DOHH2 (cell line): ENCODE results near the gene SNAI1.

Source experiments
- H3F3A ChIP-seq: fragments of 200-600 bp; sonication (generic), shearing (Covaris generic); 2 replicates; pipeline ENCODE4 v1.6.0; 2016; ENCODE audit warnings: antibody characterized with exemption, mild to moderate bottlenecking; ENCODE audit not compliant: control insufficient read depth, insufficient read depth
- H3K27ac ChIP-seq: fragments of 200-600 bp; sonication (generic); 2 replicates; pipeline ENCODE4 v1.5.1; 2014; ENCODE audit warnings: low read depth, mild to moderate bottlenecking, low read length, moderate library complexity
- H3K27me3 ChIP-seq: fragments of 200-600 bp; sonication (generic); 2 replicates; pipeline ENCODE4 v1.6.1; 2014; ENCODE audit warnings: mild to moderate bottlenecking, low read length, mixed read lengths; ENCODE audit not compliant: control insufficient read depth
- H3K36me3 ChIP-seq: fragments of 200-600 bp; sonication (generic); 2 replicates; pipeline ENCODE4 v1.6.1; 2014; ENCODE audit warnings: mild to moderate bottlenecking, low read length, moderate library complexity, mixed read lengths; ENCODE audit not compliant: control insufficient read depth
- H3K4me1 ChIP-seq: fragments of 200-600 bp; sonication (generic); 2 replicates; pipeline ENCODE4 v1.6.1; 2014; ENCODE audit warnings: mild to moderate bottlenecking, low read length, mixed read lengths; ENCODE audit not compliant: control insufficient read depth
- H3K4me2 ChIP-seq: fragments of 200-600 bp; sonication (generic); 2 replicates; pipeline ENCODE4 v1.6.0; 2014; ENCODE audit warnings: mild to moderate bottlenecking, low read length, moderate library complexity
- H3K4me3 ChIP-seq: fragments of 200-600 bp; sonication (generic); 2 replicates; pipeline ENCODE4 v1.5.1; 2014; ENCODE audit warnings: mild to moderate bottlenecking, low read length, mixed read lengths
- H3K79me2 ChIP-seq: fragments of 200-600 bp; sonication (generic); 2 replicates; pipeline ENCODE4 v1.6.1; 2014; ENCODE audit warnings: mild to moderate bottlenecking, low read length, mixed read lengths; ENCODE audit not compliant: control insufficient read depth
- H3K9me2 ChIP-seq: fragments of 200-600 bp; sonication (generic); replicated peaks from 2 replicates; pipeline ENCODE4 v1.6.1; 2014; ENCODE audit warnings: mild to moderate bottlenecking, low read length, mixed read lengths; ENCODE audit not compliant: control insufficient read depth
- H3K9me3 ChIP-seq: fragments of 200-600 bp; sonication (generic); 2 replicates; pipeline ENCODE4 v1.6.1; 2014; ENCODE audit warnings: antibody characterized with exemption, low read length, mixed read lengths; ENCODE audit not compliant: control insufficient read depth, insufficient read depth
- H4K20me1 ChIP-seq: fragments of 200-600 bp; sonication (generic); 2 replicates; pipeline ENCODE4 v1.6.0; 2014; ENCODE audit warnings: low read depth, mild to moderate bottlenecking, antibody characterized with exemption, low read length, moderate library complexity; ENCODE audit not compliant: control insufficient read depth, insufficient read depth
- EZH2phosphoT487 ChIP-seq: fragments of 200-600 bp; sonication (generic); IDR thresholded peaks from 2 replicates; pipeline ENCODE4 v1.6.1; 2017; ENCODE audit warnings: borderline replicate concordance, mild to moderate bottlenecking, antibody characterized with exemption, low read length, moderate library complexity, mixed read lengths
- TF ChIP-seq, protein P1 (sequence below): fragments of 200-600 bp; sonication (generic); IDR thresholded peaks from one replicate; pipeline ENCODE4 v1.5.1; 2014; ENCODE audit warnings: antibody characterized with exemption, mild to moderate bottlenecking, low read depth, low read length; ENCODE audit not compliant: poor library complexity, severe bottlenecking

The SNAI1 gene

DNA sequence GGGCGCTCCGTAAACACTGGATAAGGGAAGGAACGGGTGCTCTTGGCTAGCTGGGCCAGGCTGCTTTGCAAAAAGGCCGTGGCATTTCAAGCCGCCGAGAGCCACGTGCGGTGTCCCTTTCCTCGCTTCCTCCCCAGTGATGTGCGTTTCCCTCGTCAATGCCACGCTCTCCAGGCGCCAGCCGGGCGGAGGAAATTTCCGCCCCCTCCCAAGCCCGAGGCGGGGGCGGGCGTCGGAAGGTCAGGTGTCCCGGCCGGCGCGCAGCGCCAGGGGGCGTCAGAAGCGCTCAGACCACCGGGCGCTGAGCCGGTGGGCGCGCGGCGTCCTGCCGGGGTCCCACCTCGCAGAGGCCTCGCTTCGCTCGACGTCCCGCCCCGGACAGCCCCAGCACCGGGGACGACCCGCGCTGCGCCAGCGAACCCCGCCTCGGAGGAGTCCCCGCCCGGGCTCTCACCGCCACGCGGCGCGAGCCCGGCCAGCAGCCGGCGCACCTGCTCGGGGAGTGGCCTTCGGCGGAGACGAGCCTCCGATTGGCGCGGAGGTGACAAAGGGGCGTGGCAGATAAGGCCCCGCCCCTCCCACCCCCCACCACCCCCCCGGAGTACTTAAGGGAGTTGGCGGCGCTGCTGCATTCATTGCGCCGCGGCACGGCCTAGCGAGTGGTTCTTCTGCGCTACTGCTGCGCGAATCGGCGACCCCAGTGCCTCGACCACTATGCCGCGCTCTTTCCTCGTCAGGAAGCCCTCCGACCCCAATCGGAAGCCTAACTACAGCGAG lies at the start of gene SNAI1:
SNAI1 (plus strand) TSS at position 635 of the 777 bp plus-strand sequence; CDS start at position 715, 80 bp downstream.
- Histone ChIP-seq H3K9me3 (no peaks in the 10 kb centered on the region), H3K36me3 (no peaks in the 10 kb centered on the region), H3K27me3 (peaks cover 19% of the 10 kb centered on the region), H3K4me3 (peak within 1 kb of the TSS; percentile 66), H3K4me2 (peak within 1 kb of the TSS; percentile 85), H3K27ac (no peak within 1 kb of the TSS), H3F3A (peaks cover 3% of the 10 kb centered on the region), H4K20me1 (peaks cover 6% of the 10 kb centered on the region; the same call in 1 of the 2 replicates), H3K4me1 (peaks cover 31% of the 10 kb centered on the region), H3K9me2 (no peaks in the 10 kb centered on the region), H3K79me2 (no peaks in the 10 kb centered on the region)
- TF ChIP-seq, protein P1, sequence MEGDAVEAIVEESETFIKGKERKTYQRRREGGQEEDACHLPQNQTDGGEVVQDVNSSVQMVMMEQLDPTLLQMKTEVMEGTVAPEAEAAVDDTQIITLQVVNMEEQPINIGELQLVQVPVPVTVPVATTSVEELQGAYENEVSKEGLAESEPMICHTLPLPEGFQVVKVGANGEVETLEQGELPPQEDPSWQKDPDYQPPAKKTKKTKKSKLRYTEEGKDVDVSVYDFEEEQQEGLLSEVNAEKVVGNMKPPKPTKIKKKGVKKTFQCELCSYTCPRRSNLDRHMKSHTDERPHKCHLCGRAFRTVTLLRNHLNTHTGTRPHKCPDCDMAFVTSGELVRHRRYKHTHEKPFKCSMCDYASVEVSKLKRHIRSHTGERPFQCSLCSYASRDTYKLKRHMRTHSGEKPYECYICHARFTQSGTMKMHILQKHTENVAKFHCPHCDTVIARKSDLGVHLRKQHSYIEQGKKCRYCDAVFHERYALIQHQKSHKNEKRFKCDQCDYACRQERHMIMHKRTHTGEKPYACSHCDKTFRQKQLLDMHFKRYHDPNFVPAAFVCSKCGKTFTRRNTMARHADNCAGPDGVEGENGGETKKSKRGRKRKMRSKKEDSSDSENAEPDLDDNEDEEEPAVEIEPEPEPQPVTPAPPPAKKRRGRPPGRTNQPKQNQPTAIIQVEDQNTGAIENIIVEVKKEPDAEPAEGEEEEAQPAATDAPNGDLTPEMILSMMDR = peak; percentile 75
- no peak for TF ChIP-seq EZH2phosphoT487

DNA sequence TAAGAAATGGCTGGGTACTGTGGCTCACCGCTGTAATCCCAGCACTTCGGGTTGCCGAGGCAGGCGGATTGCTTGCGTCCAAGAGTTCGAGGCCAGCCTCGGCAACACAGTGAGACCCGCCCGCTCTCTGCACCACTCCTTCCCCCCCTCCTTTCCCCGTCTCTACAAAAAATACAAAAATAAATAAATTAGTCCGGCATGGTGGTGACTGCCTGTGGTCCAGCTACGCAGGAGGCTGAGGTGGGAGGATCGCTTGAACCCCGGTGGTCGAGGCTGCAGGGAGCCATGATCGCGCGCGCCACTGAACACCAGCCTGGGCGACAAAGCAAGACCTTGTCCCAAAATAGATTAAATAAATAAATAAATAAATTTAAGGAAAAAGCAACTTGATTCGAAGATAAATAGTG lies 47.0 kb upstream of the SNAI1 start:
- no peaks in the 10 kb centered on the region for H3K9me2 ChIP-seq
- H3K9me3 ChIP-seq = no peaks in the 10 kb centered on the region
- H3K27ac ChIP-seq = peak overlapping the region; percentile 47
- H3F3A ChIP-seq = peaks cover 14% of the 10 kb centered on the region
- no peaks in the 10 kb centered on the region for H3K27me3 ChIP-seq
- H3K4me2 ChIP-seq = peak overlapping the region; percentile 65
- H3K4me3 ChIP-seq = peak overlapping the region; percentile 89
- no peak for TF ChIP-seq EZH2phosphoT487
- TF ChIP-seq, protein P1 = no peak
- peaks cover 22% of the 10 kb centered on the region for H3K36me3 ChIP-seq
- H4K20me1 ChIP-seq = peaks cover 7% of the 10 kb centered on the region; the same call in 1 of the 2 replicates
- peaks cover 36% of the 10 kb centered on the region for H3K4me1 ChIP-seq
- peaks cover 45% of the 10 kb centered on the region for H3K79me2 ChIP-seq

DNA sequence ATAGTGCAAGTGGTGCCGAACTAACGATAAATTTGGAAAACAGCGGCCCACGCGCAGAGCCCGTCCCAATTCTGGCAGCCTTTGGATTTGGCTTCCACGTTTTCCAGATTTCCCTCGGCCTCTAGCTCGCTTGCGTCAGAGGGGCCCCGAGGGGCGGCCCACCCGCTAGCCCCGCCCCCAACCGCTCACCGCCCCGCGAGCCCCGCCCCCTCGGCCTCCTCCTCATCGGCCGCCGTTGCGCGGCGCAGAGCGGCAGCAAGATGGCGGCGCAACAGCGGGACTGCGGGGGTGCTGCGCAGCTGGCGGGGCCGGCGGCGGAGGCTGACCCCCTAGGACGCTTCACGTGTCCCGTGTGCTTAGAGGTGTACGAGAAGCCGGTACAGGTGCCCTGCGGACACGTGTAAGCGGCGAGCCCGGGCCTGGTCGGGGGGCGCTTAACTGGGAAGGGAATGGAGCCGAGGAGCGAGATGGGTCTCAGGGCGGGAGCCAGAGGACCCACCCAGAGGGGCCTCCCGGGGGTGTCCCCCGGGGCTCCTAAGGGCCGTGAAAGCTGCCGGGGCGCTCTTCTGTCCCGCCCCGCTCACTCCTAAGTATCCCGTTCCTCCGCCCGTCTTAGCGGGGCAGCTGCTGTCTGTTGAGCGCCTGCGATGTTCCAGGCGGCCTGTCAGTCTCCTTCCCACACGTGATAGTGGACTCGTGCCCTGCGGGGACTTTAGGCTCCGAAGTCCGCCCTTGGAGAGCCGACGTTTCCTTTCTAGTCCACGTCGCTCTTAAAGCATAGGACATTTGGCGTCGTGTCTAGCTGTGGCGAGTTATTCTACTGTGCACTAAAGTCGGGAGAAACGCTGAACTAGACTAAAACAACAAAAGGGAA lies 46.4 kb upstream of the SNAI1 start, which contains the start of gene RNF114:
RNF114 (plus strand) TSS at position 245 of the 874 bp plus-strand sequence; CDS start at position 261, 16 bp downstream.
- Histone ChIP-seq H3K4me3 (peak within 1 kb of the TSS; percentile 89), H3K27me3 (no peaks in the 10 kb centered on the region), H3K9me3 (no peaks in the 10 kb centered on the region), H3K27ac (peak within 1 kb of the TSS; percentile 47), H3K9me2 (no peaks in the 10 kb centered on the region), H3K36me3 (peaks cover 27% of the 10 kb centered on the region), H3K4me1 (peaks cover 36% of the 10 kb centered on the region), H3K79me2 (peaks cover 52% of the 10 kb centered on the region), H3F3A (peaks cover 14% of the 10 kb centered on the region), H3K4me2 (peak within 1 kb of the TSS; percentile 91), H4K20me1 (peaks cover 7% of the 10 kb centered on the region; the same call in 1 of the 2 replicates)
- TF ChIP-seq, protein P1 = peak; percentile 8
- TF ChIP-seq EZH2phosphoT487 = no peak
